ENCODE data around the gene OSTN.

The OSTN gene

DNA sequence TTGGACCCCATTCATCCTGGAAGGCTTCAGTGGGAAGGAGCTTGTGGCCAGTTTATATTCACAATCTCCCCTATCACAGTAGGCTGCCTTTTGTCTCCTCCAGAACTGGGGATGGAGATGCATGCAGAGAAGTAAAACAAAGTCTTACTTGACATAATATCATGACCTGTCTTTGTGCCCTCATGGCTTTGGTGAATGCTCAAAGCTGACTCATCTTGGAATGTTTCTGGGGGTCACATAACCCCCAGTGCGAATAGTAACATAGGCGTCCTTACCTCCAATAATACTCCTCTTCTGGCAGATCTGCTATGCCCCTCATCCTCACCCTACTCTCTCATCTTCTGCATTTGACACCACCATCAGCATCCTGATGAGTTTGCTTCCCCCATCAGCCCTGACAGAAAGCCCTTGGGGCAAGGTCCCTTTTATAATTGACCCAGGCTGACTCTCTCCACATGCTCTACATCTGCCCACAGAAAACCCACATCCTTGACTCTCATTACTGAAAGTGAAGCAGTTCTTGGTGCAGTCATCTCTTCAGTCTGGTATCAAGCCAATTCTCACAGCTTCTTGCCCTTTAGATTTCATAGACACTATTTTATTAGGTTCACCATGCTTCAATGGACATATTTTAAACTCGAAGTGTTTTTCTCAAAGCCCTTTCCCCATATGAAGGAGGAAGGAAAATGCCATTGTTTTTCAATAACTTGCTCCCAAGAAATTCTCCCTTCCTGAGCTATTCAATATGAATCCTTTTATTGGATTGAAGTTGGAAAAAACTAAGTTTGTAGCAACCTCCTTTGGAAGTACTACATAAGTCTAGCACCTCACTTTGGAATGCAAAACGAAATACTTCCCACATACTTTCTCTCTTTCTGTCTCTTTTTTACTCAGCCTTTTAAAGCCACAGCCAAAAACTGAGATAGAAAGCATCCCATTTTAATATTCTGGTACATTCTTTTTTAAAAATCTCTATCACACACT lies 36.6 kb downstream of the OSTN start:
- DNase-seq = no peak

DNA sequence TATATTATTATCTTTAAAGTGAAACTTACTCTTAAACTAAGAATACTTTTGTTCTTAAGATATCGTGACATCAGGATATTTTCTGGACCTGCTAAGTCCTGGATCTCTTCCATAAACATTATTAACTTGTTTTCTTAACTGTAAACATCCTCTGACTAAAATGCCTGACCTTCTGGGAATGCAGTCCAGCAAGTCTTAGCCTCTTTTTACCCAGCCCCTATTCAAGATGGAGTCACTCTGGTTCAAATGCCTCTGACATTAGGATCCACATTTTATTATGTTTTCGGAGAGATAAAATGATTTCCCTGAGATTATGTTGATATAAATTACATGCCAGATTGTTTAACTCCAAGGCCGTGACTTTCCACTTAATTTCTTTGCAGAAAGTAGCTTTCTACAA lies 37.6 kb downstream of the OSTN start:
- DNase-seq = no peak

DNA sequence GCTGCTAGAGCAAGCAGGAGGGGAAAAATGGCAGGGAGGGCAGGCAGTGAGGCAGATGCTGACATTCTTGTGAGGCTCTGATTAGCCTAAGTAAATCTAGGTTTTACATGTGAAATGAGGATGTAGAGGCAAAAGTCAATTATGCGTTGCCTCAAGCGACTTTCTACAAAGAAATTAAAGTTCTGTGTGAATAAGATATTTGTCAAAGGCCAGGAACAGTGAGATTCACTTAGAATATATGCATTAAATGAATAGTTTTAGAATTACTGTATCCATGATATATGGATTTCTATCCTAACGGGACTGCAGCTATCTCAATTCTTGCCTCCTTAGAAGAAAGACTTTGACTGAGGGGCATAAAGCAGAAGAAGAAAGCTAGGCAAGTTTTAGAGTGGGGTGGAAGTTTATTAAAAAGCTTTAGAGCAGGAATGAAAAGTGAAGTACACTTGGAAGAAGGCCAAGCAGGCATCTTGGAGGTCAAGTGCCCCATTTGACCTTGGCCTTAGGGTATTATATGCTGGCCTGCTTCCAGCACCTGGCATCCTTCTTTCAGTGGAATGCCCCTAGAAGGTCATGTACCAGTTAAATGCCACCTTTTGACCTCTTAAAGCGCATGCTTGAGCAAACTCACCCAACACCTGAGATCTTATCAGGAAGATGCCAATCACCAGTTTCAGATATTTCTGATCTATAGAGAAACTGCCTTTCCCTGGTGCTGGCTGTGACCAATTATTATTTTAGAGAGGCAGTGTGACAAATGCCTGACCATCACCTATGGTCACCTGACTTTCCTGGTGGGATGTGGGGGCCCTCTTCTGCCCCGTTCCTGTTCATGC lies 38.2 kb downstream of the OSTN start:
- no peak for DNase-seq

DNA sequence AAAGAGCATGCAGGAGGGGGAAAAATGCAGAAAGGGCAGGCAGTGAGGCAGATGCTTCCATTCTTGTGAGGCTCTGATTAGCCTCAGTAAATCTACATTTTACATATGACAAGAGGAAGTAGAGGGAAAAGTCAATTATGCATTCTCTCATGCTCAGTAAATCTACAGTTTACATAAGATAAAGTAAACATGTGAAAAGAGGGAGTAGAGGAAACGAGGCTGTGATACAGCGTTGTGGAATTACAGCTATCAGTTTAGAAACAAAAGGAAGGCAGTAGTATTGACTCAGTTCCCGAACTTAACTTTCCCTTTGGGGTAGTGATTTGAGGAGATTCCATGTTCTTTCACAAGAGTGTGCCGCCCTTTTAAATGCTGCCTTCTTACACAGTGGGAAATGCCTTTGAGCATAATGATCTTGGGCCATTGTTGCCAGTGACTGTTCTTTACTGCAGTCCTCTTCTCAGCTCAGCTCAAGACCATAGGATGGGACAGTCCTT lies 39.3 kb downstream of the OSTN start:
- DNase-seq = no peak

DNA sequence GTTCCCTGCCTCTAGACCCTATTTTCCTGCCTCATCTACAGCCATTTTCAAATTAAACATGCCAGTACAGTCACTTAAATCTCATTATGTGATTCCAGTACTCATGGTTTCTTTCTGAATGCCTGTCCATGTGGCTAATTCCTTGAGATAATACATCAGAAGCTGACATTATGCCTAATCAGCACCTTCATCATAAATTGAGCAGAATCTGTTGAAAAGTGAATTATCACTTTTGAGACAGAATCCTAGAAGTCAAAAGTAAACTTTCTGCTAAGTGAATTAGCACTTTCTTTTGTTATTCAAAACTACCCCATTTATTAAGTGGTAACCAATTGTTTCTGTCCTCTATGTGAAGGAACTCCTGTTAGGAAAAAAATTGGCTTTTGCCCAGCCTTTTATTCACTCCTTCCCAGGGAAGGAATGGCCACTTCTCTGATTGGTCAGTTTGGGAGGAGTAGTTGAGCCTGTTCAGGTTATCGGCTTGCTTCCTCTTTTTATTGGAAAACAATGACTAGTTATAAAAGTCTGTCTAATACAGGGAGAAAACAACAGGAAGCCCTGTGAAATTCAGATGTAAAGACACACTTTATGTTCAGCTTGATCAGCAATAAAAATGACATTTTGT lies 40.5 kb downstream of the OSTN start:
- peak; percentile 21 for DNase-seq

DNA sequence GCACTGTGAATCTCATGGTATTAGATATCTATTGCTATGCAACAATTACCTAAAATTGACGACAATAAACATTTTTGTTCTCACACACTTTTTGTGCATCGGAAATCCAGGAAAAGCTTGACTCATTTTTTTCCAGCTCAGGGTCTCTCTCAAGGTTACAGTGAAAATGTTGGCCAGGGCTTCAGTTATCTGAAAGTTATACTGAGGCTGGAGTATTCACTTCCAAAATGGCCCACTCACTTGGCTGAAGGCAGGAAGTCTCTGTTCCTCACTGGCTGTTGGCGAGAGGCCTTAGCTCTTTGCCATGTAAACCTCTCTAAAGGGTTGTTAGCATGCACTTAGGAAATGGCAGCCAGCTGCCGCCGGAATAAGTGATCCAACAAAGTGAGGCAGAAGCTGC lies 41.4 kb downstream of the OSTN start:
- no peak for DNase-seq

DNA sequence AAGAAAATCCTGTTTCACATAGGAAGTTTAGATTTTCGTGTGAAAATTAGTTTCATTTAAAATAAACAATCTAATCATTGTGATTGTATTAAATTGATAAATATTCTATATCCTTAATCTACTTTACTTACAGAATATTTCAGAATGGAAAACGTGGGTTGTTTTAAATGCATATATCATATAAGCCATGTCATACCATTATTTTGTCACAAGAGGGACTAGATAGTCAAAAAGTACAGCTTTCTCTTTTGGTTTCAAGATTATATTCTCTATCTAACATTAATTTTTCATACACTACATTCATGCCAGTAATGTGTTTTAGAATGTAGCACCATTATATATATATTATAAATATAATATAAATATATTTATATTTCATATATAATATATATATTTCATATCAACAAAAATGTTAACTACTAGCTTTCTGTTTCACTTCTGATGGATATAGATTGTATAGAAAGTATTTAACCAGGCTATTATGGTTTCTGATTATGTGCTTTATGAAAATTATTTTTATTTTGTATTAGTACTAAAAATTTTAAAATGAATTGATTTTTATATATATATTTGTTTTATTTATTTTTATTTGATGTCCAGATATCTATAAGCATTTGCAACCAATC lies 45.3 kb downstream of the OSTN start:
- peak; percentile 71 for DNase-seq

DNA sequence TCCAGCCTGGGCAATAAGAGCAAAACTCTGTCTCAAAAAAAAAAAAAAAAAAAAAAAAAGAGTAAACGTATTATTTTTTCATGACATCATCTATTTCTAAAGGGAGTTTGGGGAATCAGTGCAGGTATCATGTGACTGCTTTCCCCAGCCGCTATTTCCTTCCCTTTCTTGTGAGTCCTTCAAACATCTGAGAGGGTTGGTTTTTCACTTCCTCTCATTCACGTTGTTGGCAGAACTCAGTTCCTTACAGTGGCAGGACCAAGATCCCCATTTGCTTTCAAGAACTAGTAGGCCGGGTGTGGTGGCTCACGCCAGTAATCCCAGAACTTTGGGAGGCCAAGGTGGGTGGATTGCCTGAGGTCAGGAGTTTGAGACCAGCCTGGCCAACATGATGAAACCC lies 47.0 kb downstream of the OSTN start:
- peak; percentile 98 for DNase-seq

DNA sequence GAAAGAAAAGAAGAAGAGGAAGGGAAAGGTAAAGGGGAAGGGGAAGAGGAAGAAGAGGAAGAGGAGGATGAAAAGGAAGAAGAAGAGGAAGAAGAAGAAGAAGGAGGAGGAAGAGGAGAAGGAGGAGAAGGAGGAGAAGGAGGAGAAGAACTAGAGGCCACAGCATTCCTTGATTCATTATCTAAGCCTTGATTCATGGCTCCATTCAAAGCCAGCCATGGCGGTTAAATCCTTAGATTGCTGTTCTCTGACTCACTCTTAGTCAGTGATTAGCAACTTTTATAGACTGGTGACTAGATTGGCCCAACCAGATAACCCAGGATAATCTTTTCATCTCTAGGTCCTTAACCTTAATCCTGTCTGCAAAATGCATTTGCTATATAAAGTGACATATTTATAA lies 47.6 kb downstream of the OSTN start:
- DNase-seq = peak; percentile 24

DNA sequence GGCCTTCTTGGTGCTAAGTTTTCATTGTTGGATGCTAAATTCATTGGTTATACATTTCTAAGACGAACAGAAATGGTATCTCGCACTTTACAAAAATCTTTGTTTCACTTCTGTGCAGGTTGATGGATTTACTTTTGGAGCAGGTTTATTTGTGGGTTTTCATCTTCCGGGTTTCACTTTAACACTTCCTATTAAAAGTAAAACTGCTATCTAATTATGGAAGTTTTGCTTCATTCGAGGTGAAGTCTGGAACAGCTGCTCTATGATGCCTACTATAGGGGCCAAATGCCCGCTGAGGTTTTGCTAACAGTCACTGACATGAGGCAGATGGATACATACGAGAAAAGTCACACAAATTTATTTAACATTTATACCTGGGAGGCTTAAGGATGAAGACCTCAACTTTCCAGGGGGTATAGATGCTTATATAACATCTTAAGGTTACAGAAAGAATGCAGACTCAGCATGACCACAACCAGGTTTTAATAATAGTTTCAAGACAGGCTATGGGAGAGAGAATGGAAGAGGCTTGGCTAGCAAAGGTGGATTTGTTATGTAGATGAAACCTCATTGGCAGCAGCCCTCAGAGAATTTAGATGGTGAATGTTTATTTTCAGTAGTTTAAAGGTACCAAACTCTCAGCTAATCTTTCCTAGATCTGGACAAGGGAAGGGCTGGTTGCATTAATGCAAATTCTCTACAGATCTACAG lies 54.2 kb downstream of the OSTN start:
- no peak for DNase-seq

DNA sequence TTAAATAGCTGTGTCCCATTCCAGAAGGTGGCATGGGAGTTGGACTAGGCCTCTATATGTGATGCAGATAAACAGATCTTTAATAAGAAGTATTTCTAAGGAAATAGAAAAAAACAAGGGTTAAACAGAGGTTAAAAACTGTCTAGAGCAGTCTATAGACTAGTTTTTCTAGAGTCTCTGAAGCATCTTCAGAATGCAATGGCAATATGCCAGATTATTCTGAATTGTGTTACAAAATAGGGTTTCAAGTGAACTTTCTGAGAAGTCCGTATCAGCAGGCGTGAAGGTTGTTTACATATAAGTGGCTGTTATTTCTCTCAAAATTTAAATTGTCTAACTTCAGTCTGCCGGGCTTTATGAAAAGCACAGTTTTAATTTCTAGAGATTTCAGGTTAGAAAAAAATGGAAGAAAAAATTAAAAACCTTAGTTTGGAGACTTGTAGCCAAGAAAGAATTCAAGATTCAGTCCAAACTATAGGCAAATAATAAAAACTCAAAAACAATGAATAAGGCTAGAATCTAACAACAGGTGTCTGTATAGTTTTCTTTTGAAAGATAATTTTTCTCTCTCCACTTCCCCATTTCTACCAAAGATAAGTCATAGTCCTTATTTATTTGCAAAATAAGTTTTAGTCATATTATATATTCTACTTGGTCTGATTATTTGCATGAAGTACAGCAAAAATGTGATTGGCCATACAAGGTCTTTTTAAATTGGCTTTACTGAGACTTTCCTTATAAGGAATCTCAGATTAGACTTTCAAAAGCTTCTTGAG lies 55.2 kb downstream of the OSTN start:
- no peak for DNase-seq

DNA sequence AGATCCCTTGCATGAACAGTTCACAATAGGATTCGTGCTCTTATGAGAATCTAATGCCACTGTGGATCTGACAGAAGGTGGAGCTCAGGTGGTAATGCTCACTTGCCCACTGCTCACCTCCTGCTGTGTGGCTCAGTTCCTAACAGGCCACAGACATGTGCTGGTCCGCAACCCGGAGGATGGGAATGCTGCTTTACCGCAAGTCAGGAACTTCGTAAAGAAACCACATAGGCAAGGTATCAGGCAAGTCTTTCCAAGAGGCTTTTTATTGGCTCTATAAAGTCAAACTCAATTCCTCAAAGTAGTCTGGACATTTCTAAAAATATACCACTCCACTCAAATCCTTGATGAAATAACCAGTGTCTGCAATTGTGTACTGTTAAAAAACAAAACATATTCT lies 56.1 kb downstream of the OSTN start:
- DNase-seq = no peak

DNA sequence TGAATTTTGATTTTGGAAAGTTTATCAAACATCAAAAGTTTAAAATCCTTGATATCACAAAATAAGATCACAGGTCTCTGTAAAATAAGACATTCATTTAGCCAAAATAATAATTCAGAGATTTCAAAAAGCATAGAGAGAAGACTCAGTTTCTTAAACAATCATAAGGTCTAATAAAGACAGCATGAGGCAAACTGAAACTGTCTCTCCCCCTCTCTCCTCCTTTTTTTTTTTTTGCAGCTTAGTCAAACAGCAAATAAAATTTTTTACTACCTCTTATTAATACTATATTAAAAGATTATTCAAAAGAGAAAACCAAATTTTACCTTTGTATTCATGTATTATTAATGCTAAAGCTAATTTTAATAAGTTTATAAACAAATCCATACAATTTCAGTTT lies 57.4 kb downstream of the OSTN start:
- DNase-seq = no peak

DNA sequence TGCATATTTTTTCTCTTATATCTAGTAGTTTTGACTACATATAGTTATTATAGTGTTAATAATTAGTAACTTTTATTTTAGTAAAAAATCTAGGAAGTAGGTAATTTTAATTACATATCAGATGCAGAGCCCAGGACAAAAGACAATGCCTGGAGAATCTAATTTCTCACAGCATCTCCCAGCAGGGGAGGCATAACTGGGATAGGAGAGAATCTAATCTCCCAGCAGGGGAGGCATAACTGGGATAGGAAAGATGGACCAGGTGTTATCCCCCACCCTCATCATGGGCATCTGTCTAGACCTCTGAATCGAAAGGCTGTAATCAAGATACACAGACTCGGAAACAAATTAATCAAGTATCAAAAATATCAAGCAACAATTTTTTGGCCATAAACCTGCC lies 58.2 kb downstream of the OSTN start:
- DNase-seq = no peak

DNA sequence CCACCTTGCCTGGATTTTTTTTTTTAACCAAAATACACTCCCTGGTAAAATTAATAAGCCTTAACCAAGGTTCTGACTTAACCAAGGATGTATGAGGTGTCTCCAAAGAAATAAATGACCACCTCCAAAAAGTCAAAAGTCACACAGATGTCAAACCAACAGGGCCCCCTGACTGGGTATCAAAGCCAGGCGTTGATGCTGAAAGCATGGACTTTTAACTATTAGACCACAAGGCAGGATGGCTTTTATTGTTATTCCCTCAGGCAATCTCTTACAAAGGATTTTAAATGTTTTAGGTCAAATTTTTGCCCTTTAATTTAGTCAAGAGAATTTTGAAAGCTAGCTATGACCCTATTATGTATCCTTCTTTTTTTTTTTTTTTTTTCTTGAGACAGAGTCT lies 60.4 kb downstream of the OSTN start:
- no peak for DNase-seq

DNA sequence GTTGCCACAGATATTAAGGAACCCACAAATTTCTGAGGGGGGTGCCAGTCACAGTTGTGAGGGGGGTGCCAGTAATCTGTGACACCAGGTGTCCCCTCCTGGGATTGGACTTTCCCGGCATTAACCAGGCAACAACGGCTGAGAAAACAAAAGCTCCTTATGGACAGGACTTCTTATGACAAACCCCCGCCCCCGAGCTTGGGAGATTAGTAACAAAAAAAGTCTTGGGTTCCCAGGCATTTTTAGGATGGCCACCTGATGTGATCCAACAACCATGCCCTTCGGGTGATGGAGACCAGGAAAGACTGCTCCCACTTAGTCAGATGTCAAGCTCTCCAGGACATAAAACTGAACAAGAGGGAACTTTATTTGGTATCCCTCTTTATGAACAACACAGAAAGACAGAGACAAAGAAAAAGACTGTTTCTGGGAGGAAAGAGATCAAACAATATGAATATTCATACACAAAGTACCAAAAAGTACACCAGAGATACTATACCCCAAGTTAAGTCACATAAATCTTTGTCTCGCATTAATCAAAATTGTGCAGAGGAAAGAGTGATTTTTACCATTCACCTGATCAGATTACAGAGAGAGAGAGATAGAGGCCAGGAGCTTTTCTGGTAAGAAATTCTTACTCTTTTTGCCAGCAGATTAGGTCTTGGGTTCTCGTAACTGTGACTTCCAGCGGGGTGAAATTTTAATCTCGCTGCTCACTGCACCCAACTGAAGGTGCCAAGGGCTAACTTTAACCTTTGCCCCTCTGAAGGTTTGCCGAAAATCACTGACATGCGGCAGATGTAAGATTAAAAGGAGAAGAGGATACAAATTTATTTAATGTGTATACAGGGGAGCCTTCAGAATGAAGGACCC lies 61.6 kb downstream of the OSTN start:
- no peak for DNase-seq

DNA sequence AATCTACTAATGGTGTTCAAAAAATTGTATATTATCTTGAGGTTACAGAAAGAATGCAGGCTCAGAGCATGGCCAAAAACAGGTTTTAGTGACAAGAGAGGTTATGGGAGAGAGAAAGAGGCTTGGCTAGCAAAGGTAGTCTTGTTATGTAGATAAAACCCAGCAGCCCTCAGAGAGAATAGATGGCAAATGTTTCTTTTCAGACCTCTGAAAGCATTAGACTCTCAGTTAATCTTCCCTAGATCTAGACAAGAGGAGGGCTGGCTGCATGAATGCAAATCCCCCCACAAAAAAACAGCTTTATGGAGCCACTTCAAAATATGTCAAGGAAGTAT lies 62.2 kb downstream of the OSTN start:
- DNase-seq = no peak

DNA sequence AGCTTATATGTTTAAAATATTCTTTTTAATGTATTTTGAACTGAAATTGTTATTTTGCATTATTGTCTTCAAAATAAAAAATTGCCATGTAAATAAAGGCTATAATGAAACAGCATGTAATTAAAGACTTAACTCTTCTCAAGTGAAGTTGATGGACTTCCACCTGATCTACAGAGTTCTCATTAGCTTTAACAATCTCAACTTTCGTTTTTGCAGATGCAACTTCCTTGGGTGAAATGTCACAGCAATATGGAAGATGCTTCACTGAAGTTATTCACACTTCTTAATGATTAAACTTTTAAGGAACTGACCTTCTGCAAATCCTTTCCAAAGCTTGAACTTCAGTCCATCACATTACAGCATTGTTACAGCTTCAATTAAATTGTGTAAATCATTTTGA lies 63.6 kb downstream of the OSTN start:
- DNase-seq = peak; percentile 15

DNA sequence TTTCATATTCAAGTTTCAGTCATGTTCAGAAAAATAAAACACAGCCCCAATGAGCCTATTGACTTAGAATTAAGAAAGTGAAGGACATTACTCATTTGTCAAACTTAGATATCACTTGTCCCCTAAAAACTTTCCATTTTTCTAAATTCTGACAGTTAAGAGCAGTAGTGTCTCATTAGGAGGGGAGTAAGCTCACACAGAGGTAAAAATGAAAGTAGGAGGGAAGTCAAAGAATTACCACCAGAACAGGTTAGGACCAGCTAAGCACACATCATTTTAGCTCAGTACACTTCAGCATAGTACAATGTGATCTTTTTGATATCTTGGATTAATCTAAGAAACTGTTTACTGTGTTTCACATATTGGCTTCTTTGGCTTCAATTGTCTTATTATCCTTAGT lies 64.3 kb downstream of the OSTN start:
- no peak for DNase-seq

DNA sequence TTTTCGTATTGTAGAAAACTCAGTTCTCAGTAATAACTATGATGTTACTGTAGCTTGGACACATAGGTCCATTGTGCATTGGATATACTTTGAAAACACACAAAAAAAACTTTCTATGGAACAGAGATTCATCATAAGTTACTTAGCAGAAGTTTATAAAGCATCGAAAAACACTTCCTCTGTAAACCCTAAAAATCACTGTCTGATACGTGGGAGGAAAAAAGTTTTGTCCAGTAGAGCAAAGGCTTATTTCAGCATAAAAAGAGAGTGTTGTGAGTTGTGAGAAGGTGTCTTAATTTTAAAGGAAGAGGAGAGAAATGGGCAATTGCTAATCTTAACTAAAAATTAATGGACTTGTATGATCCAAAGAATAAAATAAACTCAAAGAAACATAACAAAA lies 64.8 kb downstream of the OSTN start:
- peak; percentile 35 for DNase-seq

DNA sequence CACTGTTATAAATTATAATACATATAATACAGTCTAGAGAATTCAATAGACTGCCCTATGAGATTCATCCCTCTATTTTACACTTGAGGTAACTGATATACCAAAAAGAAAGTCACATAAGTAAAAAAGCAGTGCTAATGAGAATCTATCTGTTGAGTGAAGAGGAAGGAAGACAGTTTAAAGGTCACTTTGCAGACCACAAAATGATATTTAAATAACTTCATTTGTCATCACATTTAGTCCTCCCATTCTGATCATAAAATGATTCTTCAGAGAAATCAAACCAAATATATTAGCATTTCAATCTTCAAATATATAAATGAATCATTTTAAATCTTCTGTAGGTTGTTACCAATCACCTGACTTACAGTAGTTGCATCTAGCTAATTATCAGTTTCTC lies 69.7 kb downstream of the OSTN start:
- DNase-seq = no peak

All from inflammatory macrophage treated with lipopolysaccharide for 4 hours (primary cell).